K562 (cell line): Measurements from ENCODE around the gene PPP1CA. TPM values are rescaled to one million over a fixed set of nuclear protein-coding genes. Genes with fewer than 3 reads are reported as not detected.

Experiments
- ARID3B ChIP-seq: fragments of 250-450 bp; sonication (Bioruptor Pico); IDR thresholded peaks from 2 replicates; pipeline ENCODE4 v1.4.0; 2020; ENCODE audit warnings: borderline replicate concordance
- CBX8 ChIP-seq: fragments of 200-600 bp; sonication (generic); IDR thresholded peaks from 2 replicates; pipeline ENCODE4 v1.6.1; 2012; ENCODE audit warnings: borderline replicate concordance, mixed run types, low read depth, mild to moderate bottlenecking, moderate library complexity, mixed read lengths, low read length, control low read depth, inconsistent platforms; ENCODE audit not compliant: poor library complexity, severe bottlenecking; ENCODE audit errors: extremely low read depth
- RBM39 ChIP-seq: fragments of 200-400 bp; formaldehyde crosslinking; optimal IDR thresholded peaks from 2 replicates; pipeline ENCODE3; 2018; ENCODE audit warnings: low read depth, low read length
- REST ChIP-seq, 2 experiments: fragments of 450-650 bp; formaldehyde crosslinking in 1 of 2; IDR thresholded peaks; 2 replicates each; pipeline versions ENCODE4 v1.4.0 to v1.6.1; 2014 to 2020; ENCODE audit warnings: mild to moderate bottlenecking in 2 of 2, borderline replicate concordance in 1 of 2, low read depth in 1 of 2
- TARDBP ChIP-seq: fragments of 450-650 bp; IDR thresholded peaks from 2 replicates; pipeline ENCODE4 v1.6.1; 2016
- polyA plus RNA-seq, 8 experiments: library from polyadenylated mRNA; depleted of rRNA in 4 of 8; stranded (reverse) in 5 of 8; unstranded in 3 of 8; fragments of >200 nt; fragmentation: Nextera tagmentation in 2 of 8; fragmentation: Illumina TruSeq in 1 of 8; extraction: Ambion mirVana in 2 of 8; extraction: Trizol in 1 of 8; gene quantifications; 2 replicates each; pipeline versions ENCODE4 v1.2.1 to v1.2.3, GENCODE V29; 2011 to 2014; ENCODE audit warnings: inconsistent platforms in 1 of 8, missing spikeins in 1 of 8
- total RNA-seq, 7 experiments: library from RNA; depleted of rRNA in 6 of 7; stranded (reverse); fragments of >200 nt in 6 of 7; fragmentation: Illumina TruSeq in 2 of 7; extraction: Trizol in 2 of 7; gene quantifications; 2 replicates each; pipeline versions ENCODE4 v1.2.1 to v1.2.3, GENCODE V29; 2011 to 2021; ENCODE audit warnings: low replicate concordance in 1 of 7
- TF ChIP-seq, protein P1 (sequence below): IDR thresholded peaks from 2 replicates; pipeline ENCODE4 v1.6.1; 2012; ENCODE audit warnings: low read depth, low read length, improper control_type of control experiment, borderline replicate concordance
- TF ChIP-seq, protein P2 (sequence below): fragments of 250-450 bp; sonication (Bioruptor Pico); IDR thresholded peaks from 2 replicates; pipeline ENCODE4 v1.8.0; 2022; ENCODE audit warnings: inconsistent platforms, mild to moderate bottlenecking, moderate library complexity, borderline replicate concordance
- TF ChIP-seq, protein P3 (sequence below): sonication (generic); formaldehyde crosslinking; IDR thresholded peaks from 2 replicates; pipeline ENCODE4 v1.4.0; 2020; ENCODE audit warnings: mild to moderate bottlenecking, missing genetic modification reagents

The PPP1CA gene
- total and polyA plus RNA-seq, 9 of the 15 experiments (the other 6 are each of a cell fraction or from before 2014, with no cell fraction given): 18.2 to 242 (median 188) TPM

- TF ChIP-seq REST (IDR thresholded peaks at IDR 0.05; ENCODE audit: borderline replicate concordance): no peak
- TF ChIP-seq REST (CRISPR knock-in tag; IDR thresholded peaks at IDR 0.05; ENCODE audit: low read depth): no peak
- TF ChIP-seq ARID3B (CRISPR knock-in tag): no peak
- no peak for TF ChIP-seq CBX8
- TF ChIP-seq, protein P1, sequence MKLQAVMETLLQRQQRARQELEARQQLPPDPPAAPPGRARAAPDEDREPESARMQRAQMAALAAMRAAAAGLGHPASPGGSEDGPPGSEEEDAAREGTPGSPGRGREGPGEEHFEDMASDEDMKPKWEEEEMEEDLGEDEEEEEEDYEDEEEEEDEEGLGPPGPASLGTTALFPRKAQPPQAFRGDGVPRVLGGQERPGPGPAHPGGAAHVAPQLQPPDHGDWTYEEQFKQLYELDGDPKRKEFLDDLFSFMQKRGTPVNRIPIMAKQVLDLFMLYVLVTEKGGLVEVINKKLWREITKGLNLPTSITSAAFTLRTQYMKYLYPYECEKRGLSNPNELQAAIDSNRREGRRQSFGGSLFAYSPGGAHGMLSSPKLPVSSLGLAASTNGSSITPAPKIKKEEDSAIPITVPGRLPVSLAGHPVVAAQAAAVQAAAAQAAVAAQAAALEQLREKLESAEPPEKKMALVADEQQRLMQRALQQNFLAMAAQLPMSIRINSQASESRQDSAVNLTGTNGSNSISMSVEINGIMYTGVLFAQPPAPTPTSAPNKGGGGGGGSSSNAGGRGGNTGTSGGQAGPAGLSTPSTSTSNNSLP: no peak
- TF ChIP-seq, protein P2, sequence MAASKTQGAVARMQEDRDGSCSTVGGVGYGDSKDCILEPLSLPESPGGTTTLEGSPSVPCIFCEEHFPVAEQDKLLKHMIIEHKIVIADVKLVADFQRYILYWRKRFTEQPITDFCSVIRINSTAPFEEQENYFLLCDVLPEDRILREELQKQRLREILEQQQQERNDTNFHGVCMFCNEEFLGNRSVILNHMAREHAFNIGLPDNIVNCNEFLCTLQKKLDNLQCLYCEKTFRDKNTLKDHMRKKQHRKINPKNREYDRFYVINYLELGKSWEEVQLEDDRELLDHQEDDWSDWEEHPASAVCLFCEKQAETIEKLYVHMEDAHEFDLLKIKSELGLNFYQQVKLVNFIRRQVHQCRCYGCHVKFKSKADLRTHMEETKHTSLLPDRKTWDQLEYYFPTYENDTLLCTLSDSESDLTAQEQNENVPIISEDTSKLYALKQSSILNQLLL: no peak
- no peak for TF ChIP-seq TARDBP
- TF ChIP-seq RBM39: no peak
- TF ChIP-seq, protein P3, sequence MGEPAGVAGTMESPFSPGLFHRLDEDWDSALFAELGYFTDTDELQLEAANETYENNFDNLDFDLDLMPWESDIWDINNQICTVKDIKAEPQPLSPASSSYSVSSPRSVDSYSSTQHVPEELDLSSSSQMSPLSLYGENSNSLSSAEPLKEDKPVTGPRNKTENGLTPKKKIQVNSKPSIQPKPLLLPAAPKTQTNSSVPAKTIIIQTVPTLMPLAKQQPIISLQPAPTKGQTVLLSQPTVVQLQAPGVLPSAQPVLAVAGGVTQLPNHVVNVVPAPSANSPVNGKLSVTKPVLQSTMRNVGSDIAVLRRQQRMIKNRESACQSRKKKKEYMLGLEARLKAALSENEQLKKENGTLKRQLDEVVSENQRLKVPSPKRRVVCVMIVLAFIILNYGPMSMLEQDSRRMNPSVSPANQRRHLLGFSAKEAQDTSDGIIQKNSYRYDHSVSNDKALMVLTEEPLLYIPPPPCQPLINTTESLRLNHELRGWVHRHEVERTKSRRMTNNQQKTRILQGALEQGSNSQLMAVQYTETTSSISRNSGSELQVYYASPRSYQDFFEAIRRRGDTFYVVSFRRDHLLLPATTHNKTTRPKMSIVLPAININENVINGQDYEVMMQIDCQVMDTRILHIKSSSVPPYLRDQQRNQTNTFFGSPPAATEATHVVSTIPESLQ (CRISPR knock-in tag): 0 out of 2 replicates have a peak, but pooled peaks have one; percentile 67
These were observed 26.7 kb upstream of the PPP1CA start, which contains the start of gene RPS6KB2 (continued) for GRCh38 chr11:67428052-67429001.
